GM12801 (cell line): ENCODE measurements around the gene FIGNL2.

ENCODE experiments used
- CTCF ChIP-seq: IDR thresholded peaks from one replicate; pipeline ENCODE4 v1.5.1; 2011; ENCODE audit warnings: control low read depth; ENCODE audit not compliant: insufficient read length; ENCODE audit errors: extremely low read depth

FIGNL2 gene

DNA sequence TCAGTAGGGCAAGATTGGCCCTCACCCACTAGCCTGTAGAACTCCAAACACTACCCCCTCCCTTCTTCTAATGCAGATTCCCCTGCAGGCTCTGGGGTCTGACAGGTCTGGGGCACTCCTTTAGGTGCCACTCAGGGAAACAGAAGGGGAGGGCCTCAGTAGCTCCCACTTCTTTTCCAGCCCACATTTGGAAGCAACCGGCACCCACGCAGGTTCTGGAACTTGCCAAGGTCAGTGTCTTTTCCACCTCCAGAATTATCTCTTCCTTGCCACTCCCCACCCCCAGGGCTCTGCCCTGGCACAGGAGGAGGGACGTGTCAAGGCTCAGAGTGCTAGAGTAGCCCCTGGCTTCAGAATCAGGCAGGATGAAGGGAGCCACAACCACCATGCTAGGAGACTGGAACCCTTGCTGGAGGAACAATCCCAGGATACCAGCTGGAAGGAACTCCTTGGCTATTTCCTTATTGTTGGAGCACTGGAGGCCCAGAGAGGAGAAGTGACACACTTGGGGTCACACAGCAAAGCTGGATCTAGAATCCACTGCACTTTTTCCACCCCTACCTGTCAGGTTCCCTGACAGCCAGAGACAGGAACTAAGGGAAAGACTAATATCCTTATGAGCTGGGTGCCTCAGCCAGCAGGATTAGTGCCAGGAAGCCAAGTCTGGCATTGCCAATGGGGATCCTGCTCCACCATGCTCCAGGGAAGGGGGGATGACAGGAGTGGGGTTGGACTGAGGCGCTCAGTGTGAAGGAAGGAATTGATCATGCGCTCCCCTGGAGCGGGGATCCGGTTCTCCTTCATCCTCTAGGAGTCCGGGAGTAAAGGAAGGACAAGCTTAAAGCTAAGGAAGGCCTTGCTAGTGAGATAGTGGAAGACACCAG is 1.8 kb upstream of the FIGNL2 start:
- TF ChIP-seq CTCF, result no peak

DNA sequence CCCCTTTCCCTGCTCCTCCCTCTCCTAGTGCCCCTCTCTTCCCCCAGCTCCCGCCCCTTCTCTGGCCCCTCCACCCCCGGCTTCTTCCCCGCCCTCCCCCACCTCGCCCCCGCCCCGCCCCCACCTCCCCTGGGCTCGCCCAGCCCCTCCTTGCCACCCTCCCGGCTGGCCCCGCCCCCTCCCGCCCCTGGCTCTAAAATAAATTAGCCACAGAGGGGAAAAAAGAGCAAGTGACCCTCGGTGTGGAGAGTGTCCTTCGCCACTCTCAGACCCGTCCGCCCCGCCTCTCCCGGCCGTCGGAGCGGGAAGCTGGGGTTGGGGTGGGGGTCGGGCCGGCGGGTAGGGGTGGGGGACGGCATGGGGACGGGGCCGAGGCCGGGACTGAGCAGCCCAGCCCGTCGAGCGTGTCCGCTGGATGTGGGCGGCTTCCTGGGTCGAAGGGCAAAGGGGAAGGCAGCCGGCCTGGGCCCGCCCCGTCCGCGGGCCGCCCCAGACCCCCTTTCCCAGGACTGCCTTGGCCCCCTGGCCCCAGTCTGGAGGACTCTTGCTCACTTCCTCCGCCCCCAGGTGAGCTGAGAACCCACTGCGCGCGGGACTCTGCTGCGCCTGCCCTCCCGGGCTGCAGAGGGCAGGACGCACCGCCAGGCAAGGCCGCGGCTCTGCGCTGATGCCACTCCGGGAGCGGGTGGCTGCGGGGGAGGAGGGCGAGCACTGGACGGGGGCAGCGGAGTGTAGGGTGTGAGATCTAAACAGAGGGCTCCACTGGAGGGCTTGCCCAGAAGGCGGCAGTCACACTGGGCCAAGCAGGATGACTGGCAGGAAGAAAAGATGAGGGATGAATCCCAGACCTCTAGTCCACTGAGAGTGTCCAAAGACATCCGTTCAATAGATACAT is 570 bp upstream of the FIGNL2 start:
- no peak for TF ChIP-seq CTCF

- no peak for TF ChIP-seq CTCF
Measured at GRCh38 chr12:51847643-51848325, 734 bp downstream of the FIGNL2 start.

DNA sequence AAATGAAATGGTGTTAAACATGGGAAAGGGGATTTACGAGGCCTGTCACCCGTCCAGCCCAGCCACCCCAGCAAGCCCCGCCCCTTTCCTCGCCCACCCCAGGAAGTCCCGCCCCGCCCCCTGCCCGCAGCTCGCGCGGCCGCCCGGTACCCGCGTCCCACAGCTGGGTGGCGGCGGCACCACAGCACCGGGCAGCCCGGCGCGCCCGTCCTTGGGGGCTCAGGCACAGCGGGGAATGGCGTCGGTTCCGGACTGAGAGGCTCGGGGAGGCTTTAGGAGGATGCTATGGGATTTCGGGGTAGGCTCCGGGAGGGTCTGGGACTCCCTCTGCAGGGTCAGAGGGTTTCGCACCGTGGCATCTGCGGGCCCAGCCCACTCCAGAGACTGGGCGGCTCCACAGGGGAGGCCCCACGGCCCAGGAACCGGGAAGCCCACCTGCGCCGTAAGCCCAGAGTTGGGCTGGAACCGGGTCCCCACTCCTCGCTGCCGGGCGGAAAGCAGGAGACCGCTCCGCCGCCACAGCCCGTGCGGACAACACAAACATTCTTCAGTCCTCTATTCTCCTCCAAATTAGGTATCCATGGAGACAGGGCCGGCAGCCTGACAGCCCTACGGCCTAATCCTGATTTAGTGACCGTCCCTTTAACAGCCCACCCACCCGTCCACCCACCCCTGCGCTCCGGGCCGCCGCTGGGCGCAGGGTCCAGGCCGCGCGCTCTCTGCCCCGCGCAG is 1.4 kb downstream of the FIGNL2 start:
- no peak for TF ChIP-seq CTCF

GRCh38 chr12:51846271-51846691 is 2.2 kb downstream of the FIGNL2 start:
- TF ChIP-seq CTCF, result no peak

DNA sequence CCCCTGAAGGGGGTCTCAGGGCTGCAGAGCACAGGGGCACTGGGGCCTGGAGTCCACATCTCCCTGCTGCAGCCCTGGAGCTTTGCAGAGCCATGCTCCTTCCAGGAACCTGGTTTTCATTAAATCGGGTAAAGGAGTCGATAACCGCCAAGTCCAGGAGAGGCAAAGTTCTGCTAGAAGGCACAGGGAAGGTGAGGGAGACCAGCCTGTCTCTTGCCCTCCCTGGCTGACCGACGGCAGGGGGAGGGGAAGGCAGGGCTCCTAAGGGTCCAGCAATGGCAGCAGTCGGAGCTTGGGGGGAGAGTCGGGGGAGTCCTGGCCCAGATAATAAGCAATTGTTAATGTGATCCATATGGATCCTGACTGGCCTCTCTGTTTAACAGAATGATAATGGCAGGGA is 3.0 kb downstream of the FIGNL2 start:
- TF ChIP-seq CTCF, result no peak

- no peak for TF ChIP-seq CTCF
Measured at GRCh38 chr12:51844854-51845253, 3.7 kb downstream of the FIGNL2 start.
